CD14-positive monocyte (primary cell): ENCODE data around the gene FKRP. TPM values are rescaled to one million over a fixed set of nuclear protein-coding genes. Genes with fewer than 3 reads are reported as not detected.
A peak's percentile ranks its signal among the peaks of the same experiment; 100 is the strongest.
"Not testable (repeated sequence)": the region's sequence is repeated elsewhere in the genome, so short reads cannot be mapped to it uniquely, and the experiment has no call there.

Experiments
- DNase-seq, 3 donors: peaks; one replicate each; pipeline ENCODE4 v3.0.0-alpha.2; 2011 to 2022
- H2AFZ ChIP-seq: 2 replicates; pipeline ENCODE4 v1.6.0; 2012; ENCODE audit warnings: mild to moderate bottlenecking, low read depth, low read length, inconsistent platforms; ENCODE audit not compliant: insufficient read depth, poor library complexity, severe bottlenecking
- H3K27ac ChIP-seq, 2 donors: 1 replicate in 1 of 2; 2 replicates in 1 of 2; pipeline ENCODE4 v1.5.1; 2012 to 2013; ENCODE audit warnings: low read length in 2 of 2, control low read depth in 1 of 2, inconsistent platforms in 1 of 2, low read depth in 1 of 2, mild to moderate bottlenecking in 1 of 2
- H3K27me3 ChIP-seq, 2 donors: one replicate each; pipeline versions ENCODE4 v1.6.0 to v1.6.1; 2011 to 2013; ENCODE audit warnings: low read length in 2 of 2; ENCODE audit not compliant: control insufficient read depth in 2 of 2, insufficient read depth in 2 of 2
- H3K36me3 ChIP-seq, 2 donors: replicated peaks in 1 of 2; 1 replicate in 1 of 2; 2 replicates in 1 of 2; pipeline versions ENCODE4 v1.5.1 to v1.6.1; 2012 to 2013; ENCODE audit warnings: low read length in 2 of 2, control low read depth in 1 of 2, inconsistent platforms in 1 of 2, mild to moderate bottlenecking in 1 of 2; ENCODE audit not compliant: insufficient read depth in 2 of 2, control insufficient read depth in 1 of 2
- H3K4me1 ChIP-seq, 2 donors: 1 replicate in 1 of 2; 2 replicates in 1 of 2; pipeline versions ENCODE4 v1.5.1 to v1.6.1; 2012 to 2013; ENCODE audit warnings: low read length in 2 of 2, control low read depth in 1 of 2, inconsistent platforms in 1 of 2, mild to moderate bottlenecking in 1 of 2, moderate library complexity in 1 of 2; ENCODE audit not compliant: insufficient read depth in 2 of 2, control insufficient read depth in 1 of 2
- H3K4me2 ChIP-seq: replicated peaks from 2 replicates; pipeline ENCODE3; 2012; ENCODE audit warnings: low read length, moderate library complexity, mild to moderate bottlenecking; ENCODE audit not compliant: poor library complexity, severe bottlenecking; ENCODE audit errors: extremely low read depth
- H3K4me3 ChIP-seq, 3 experiments: fragments of 200-600 bp in 1 of 3; sonication (generic) in 1 of 3; replicated peaks in 1 of 3; 1 replicate in 2 of 3; 2 replicates in 1 of 3; pipeline ENCODE4 v1.5.1; 2011 to 2013; ENCODE audit warnings: low read length in 3 of 3, mild to moderate bottlenecking in 3 of 3, control low read depth in 2 of 3, low read depth in 2 of 3, inconsistent platforms in 1 of 3, moderate library complexity in 1 of 3
- H3K79me2 ChIP-seq: 2 replicates; pipeline ENCODE4 v1.6.0; 2012; ENCODE audit warnings: mild to moderate bottlenecking, control low read depth, inconsistent platforms, low read length, moderate library complexity; ENCODE audit not compliant: insufficient read depth
- H3K9ac ChIP-seq: 2 replicates; pipeline ENCODE4 v1.6.0; 2017; ENCODE audit warnings: low read length, mild to moderate bottlenecking; ENCODE audit not compliant: insufficient read depth, poor library complexity, severe bottlenecking
- H3K9me3 ChIP-seq, 2 donors: replicated peaks in 1 of 2; 1 replicate in 1 of 2; 2 replicates in 1 of 2; pipeline versions ENCODE4 v1.5.1 to v1.6.1; 2012 to 2013; ENCODE audit warnings: low read length in 2 of 2, control low read depth in 1 of 2; ENCODE audit not compliant: control insufficient read depth in 1 of 2, insufficient read depth in 1 of 2
- H4K20me1 ChIP-seq: 2 replicates; pipeline ENCODE4 v1.6.0; 2012; ENCODE audit warnings: mild to moderate bottlenecking, low read length, control low read depth, moderate library complexity; ENCODE audit not compliant: insufficient read depth
- H3K27ac Mint-ChIP-seq, 7 donors: one replicate each; pipeline ENCODE4 v1.8.0; 2020; ENCODE audit warnings: mild to moderate bottlenecking in 7 of 7, mixed read lengths in 7 of 7, moderate library complexity in 6 of 7, inconsistent platforms in 2 of 7
- H3K27me3 Mint-ChIP-seq, 3 donors: one replicate each; pipeline ENCODE4 v1.8.0; 2021 to 2022; ENCODE audit warnings: low read depth in 3 of 3, mild to moderate bottlenecking in 3 of 3, mixed read lengths in 3 of 3, moderate library complexity in 3 of 3, inconsistent platforms in 1 of 3
- H3K36me3 Mint-ChIP-seq, 2 donors: one replicate each; pipeline ENCODE4 v1.8.0; 2020; ENCODE audit warnings: mixed read lengths in 2 of 2, inconsistent platforms in 1 of 2, mild to moderate bottlenecking in 1 of 2
- H3K4me1 Mint-ChIP-seq: one replicate; pipeline ENCODE4 v1.8.0; 2020; ENCODE audit warnings: mild to moderate bottlenecking, mixed read lengths
- H3K4me3 Mint-ChIP-seq, 2 donors: one replicate each; pipeline ENCODE4 v1.8.0; 2020; ENCODE audit warnings: mild to moderate bottlenecking in 2 of 2, mixed read lengths in 2 of 2, moderate library complexity in 1 of 2
- H3K9me3 Mint-ChIP-seq, 7 donors: one replicate each; pipeline ENCODE4 v1.8.0; 2020 to 2022; ENCODE audit warnings: mixed read lengths in 7 of 7, mild to moderate bottlenecking in 6 of 7, moderate library complexity in 6 of 7, inconsistent platforms in 2 of 7
- CTCF ChIP-seq: fragments of 200-600 bp; IDR thresholded peaks from one replicate; pipeline ENCODE4 v1.8.0; 2022; ENCODE audit warnings: antibody characterized with exemption, mild to moderate bottlenecking
- WGBS: methylation state at CpG from one replicate; pipeline ENCODE4 v1.1.5; 2013; ENCODE audit warnings: missing lambda C conversion rate; ENCODE audit not compliant: insufficient coverage; 5-methylcytosine and 5-hydroxymethylcytosine counted together
- intact Hi-C, 2 donors: fragments of 100-400 bp; cut with micrococcal nuclease; formaldehyde crosslinking; loops; one replicate each; pipeline versions ENCODE4 v1.15.0 to v1.15.1; 2023
- polyA plus RNA-seq, 3 donors: library from polyadenylated mRNA; depleted of rRNA in 1 of 3; unstranded in 2 of 3; stranded (reverse) in 1 of 3; fragments of 300-500 nt in 2 of 3; fragments of >200 nt in 1 of 3; fragmentation: Illumina TruSeq in 2 of 3; gene quantifications; 1 replicate in 2 of 3; 2 replicates in 1 of 3; pipeline ENCODE4 v1.2.3, GENCODE V29; 2012 to 2021

FKRP gene
- polyA plus RNA-seq, 3 donors, result 2.1 to 21.5 (median 2.7) TPM

- WGBS, result 64% methylated on average over 8 of the region's 11 CpGs
- H3K4me2 ChIP-seq, result no peak overlapping the region
- Mint-ChIP-seq H3K4me1 (peaks cover 18% of the 10 kb centered on the region), H3K4me3 (no peak overlapping the region), H3K27me3 (peaks cover 0 to 2% (median 1%) of the 10 kb centered on the region in 3 donors), H3K27ac (peak overlapping the region in 3 of 7 donors; percentile 15 to 46 (median 26)), H3K9me3 (no peaks in the 10 kb centered on the region), H3K36me3 (peaks cover 0 to 2% of the 10 kb centered on the region in 2 donors)
- H3K27ac ChIP-seq, result peak overlapping the region in 1 of 2 donors; percentile 20
- no peak overlapping the region for H2AFZ ChIP-seq
- intact Hi-C loops, result no loop called here
- no peaks in the 10 kb centered on the region for H3K27me3 ChIP-seq
- H3K4me1 ChIP-seq, result peaks cover under 1 to 2% of the 10 kb centered on the region in 2 donors
- no peak for DNase-seq
- H3K36me3 ChIP-seq, result no peaks in the 10 kb centered on the region
- no peaks in the 10 kb centered on the region for H3K9me3 ChIP-seq
- no peak overlapping the region for H3K4me3 ChIP-seq
- H3K79me2 ChIP-seq, result no peaks in the 10 kb centered on the region
- H3K9ac ChIP-seq, result no peak overlapping the region
- no peak for TF ChIP-seq CTCF
- no peaks in the 10 kb centered on the region for H4K20me1 ChIP-seq
These were observed 19.0 kb downstream of the FKRP start for GRCh38 chr19:46764817-46765291.

GRCh38 chr19:46766569-46767317 lies 20.9 kb downstream of the FKRP start:
- peak; percentile 39 to 63 (median 53) for DNase-seq
- no peaks in the 10 kb centered on the region for H4K20me1 ChIP-seq
- Mint-ChIP-seq H3K27me3 (peaks cover 0 to 2% (median 1%) of the 10 kb centered on the region in 3 donors), H3K4me1 (peaks cover 12% of the 10 kb centered on the region), H3K27ac (peak overlapping the region in 1 of 7 donors; percentile 1), H3K4me3 (no peak overlapping the region), H3K36me3 (peaks cover 0 to 4% of the 10 kb centered on the region in 2 donors), H3K9me3 (no peaks in the 10 kb centered on the region)
- WGBS, result 48% methylated on average over 14 of the region's 18 CpGs
- H3K27me3 ChIP-seq, result no peaks in the 10 kb centered on the region
- no peak overlapping the region for H3K4me2 ChIP-seq
- H3K36me3 ChIP-seq, result no peaks in the 10 kb centered on the region
- H3K79me2 ChIP-seq, result no peaks in the 10 kb centered on the region
- H3K9ac ChIP-seq, result no peak overlapping the region
- H3K27ac ChIP-seq, result no peak overlapping the region
- peaks cover 0 to 2% of the 10 kb centered on the region in 2 donors for H3K4me1 ChIP-seq
- no peaks in the 10 kb centered on the region for H3K9me3 ChIP-seq
- no peak overlapping the region for H2AFZ ChIP-seq
- H3K4me3 ChIP-seq, result no peak overlapping the region
- intact Hi-C loops, result no loop called here
- peak; percentile 87 for TF ChIP-seq CTCF

- H3K4me2 ChIP-seq, H3K79me2 ChIP-seq, H3K9me3 ChIP-seq, H3K27ac Mint-ChIP-seq, H3K4me1 ChIP-seq, H3K36me3 ChIP-seq, H3K4me3 Mint-ChIP-seq, H3K9me3 Mint-ChIP-seq, H3K27ac ChIP-seq, H3K27me3 Mint-ChIP-seq, H2AFZ ChIP-seq, H3K27me3 ChIP-seq, DNase-seq, H3K4me3 ChIP-seq, H4K20me1 ChIP-seq, H3K9ac ChIP-seq, intact Hi-C loops, H3K36me3 Mint-ChIP-seq: not testable (repeated sequence)
- WGBS, result 82% methylated on average over 2 of the region's 4 CpGs
- H3K4me1 Mint-ChIP-seq, result peaks cover 12% of the 10 kb centered on the region
These were observed 22.9 kb downstream of the FKRP start for GRCh38 chr19:46768746-46769145.
